ENCODE measurements around the gene TSACC.

The TSACC gene

DNA sequence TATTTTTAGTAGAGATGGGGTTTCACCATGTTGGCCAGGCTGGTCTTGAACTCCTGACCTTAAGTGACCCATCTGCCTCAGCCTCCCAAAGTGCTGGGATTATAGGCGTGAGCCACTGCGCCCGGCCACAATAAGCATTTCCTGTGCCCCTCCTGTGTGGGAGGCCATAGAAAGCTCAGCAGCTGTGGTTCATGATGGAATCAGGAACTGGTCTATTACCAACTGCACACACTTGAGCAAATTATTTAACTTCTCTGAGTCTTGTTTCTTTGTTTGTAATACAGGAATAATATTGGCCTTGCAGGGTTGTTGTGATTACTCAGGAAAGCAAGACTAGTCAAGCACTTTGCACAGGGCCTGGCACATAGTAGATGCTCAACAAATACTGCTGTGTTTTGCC lies 45.7 kb downstream of the TSACC start:
- Histone ChIP-seq H4K91ac (ENCODE audit: low read depth, low read length, poor library complexity) (no peak overlapping the region), H3K9ac (ENCODE audit: low read depth, low read length, poor library complexity) (no peak overlapping the region), H2BK12ac (ENCODE audit: low read length) (no peak overlapping the region), H3K36me3 (replicated peaks in 1 of 2; ENCODE audit: control insufficient read depth in 2 of 2, insufficient read depth in 2 of 2, low read length in 2 of 2) (no peaks in the 10 kb centered on the region), H2BK15ac (ENCODE audit: low read length) (peak overlapping the region; percentile 0), H3K4me2 (ENCODE audit: insufficient read depth, low read length, poor library complexity, severe bottlenecking) (no peak overlapping the region), H2AFZ (ENCODE audit: low read length) (no peak overlapping the region), H3K9me3 (replicated peaks in 1 of 2; ENCODE audit: control insufficient read depth in 2 of 2, insufficient read depth in 1 of 2, low read depth in 1 of 2, low read length in 2 of 2) (no peaks in the 10 kb centered on the region), H3K4me1 (ENCODE audit: control insufficient read depth in 2 of 2, insufficient read depth in 1 of 2, low read depth in 1 of 2, low read length in 2 of 2) (peaks cover 9 to 15% of the 10 kb centered on the region in 2 donors), H3K23ac (ENCODE audit: low read depth, low read length, poor library complexity) (no peak overlapping the region), H3K4me3 (ENCODE audit: low read length in 2 of 2) (no peak overlapping the region), H3K27ac (replicated peaks; ENCODE audit: low read length) (no peak overlapping the region), H3K14ac (ENCODE audit: low read length) (no peak overlapping the region), H2BK5ac (ENCODE audit: low read length) (no peak overlapping the region), H4K8ac (ENCODE audit: low read depth, low read length) (no peak overlapping the region), H2BK120ac (ENCODE audit: low read depth, low read length) (peak overlapping the region; percentile 47), H3K18ac (ENCODE audit: low read length) (no peak overlapping the region), H3K27me3 (ENCODE audit: control insufficient read depth in 3 of 3, insufficient read depth in 3 of 3, low read depth in 1 of 3, low read length in 3 of 3) (peaks cover 8 to 78% (median 51%) of the 10 kb centered on the region in 3 experiments), H3K4ac (ENCODE audit: low read length) (no peak overlapping the region), H3K79me1 (ENCODE audit: low read depth, low read length) (no peaks in the 10 kb centered on the region), H2AK5ac (ENCODE audit: low read depth, low read length) (no peak overlapping the region)
- no peak for DNase-seq (ENCODE audit: low spot score)
- no CpG with 5 or more reads among the region's 3 CpGs for WGBS, 2 donors (ENCODE audit: extremely low coverage in 2 of 2, insufficient read length in 2 of 2, insufficient replicate concordance in 1 of 2)

DNA sequence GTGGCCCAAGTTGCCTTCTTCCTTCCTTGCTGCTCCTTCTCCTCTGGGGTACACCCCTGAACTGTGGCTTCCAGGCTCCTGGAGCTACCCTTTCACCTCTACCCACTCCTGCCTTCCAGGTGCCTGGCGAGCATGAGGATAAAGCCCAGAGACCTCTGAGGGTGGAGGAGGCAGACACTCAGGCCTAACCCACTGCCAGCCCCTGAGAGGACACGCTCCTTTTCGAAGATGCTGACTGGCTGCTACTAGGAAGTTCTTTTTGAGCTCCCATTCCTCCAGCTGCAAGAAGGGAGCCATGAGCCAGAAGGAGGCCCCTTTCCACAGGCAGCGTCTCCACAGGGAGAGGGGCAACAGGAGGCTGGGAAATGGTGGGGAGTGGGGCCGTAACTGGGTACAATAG lies 46.3 kb downstream of the TSACC start:
- H2BK120ac ChIP-seq (ENCODE audit: low read depth, low read length), result peak overlapping the region; percentile 47
- peak overlapping the region; percentile 0 for H2BK15ac ChIP-seq (ENCODE audit: low read length)
- H3K27me3 ChIP-seq (ENCODE audit: control insufficient read depth in 3 of 3, insufficient read depth in 3 of 3, low read depth in 1 of 3, low read length in 3 of 3), result peaks cover 8 to 79% (median 58%) of the 10 kb centered on the region in 3 experiments
- H3K79me1 ChIP-seq (ENCODE audit: low read depth, low read length), result no peaks in the 10 kb centered on the region
- H3K4me3 ChIP-seq (ENCODE audit: low read length in 2 of 2), result no peak overlapping the region
- no peaks in the 10 kb centered on the region for H3K36me3 ChIP-seq (replicated peaks in 1 of 2; ENCODE audit: control insufficient read depth in 2 of 2, insufficient read depth in 2 of 2, low read length in 2 of 2)
- no peak overlapping the region for H3K27ac ChIP-seq (replicated peaks; ENCODE audit: low read length)
- H3K4me2 ChIP-seq (ENCODE audit: insufficient read depth, low read length, poor library complexity, severe bottlenecking), result no peak overlapping the region
- H3K4me1 ChIP-seq (ENCODE audit: control insufficient read depth in 2 of 2, insufficient read depth in 1 of 2, low read depth in 1 of 2, low read length in 2 of 2), result peaks cover 9 to 16% of the 10 kb centered on the region in 2 donors
- no peak overlapping the region for H3K9ac ChIP-seq (ENCODE audit: low read depth, low read length, poor library complexity)
- peak overlapping the region; percentile 21 for H3K23ac ChIP-seq (ENCODE audit: low read depth, low read length, poor library complexity)
- no peak overlapping the region for H2AFZ ChIP-seq (ENCODE audit: low read length)
- H2BK5ac ChIP-seq (ENCODE audit: low read length), result no peak overlapping the region
- no peak overlapping the region for H4K91ac ChIP-seq (ENCODE audit: low read depth, low read length, poor library complexity)
- H2BK12ac ChIP-seq (ENCODE audit: low read length), result no peak overlapping the region
- peak overlapping the region; percentile 62 for H2AK5ac ChIP-seq (ENCODE audit: low read depth, low read length)
- no peaks in the 10 kb centered on the region for H3K9me3 ChIP-seq (replicated peaks in 1 of 2; ENCODE audit: control insufficient read depth in 2 of 2, insufficient read depth in 1 of 2, low read depth in 1 of 2, low read length in 2 of 2)
- no peak overlapping the region for H3K14ac ChIP-seq (ENCODE audit: low read length)
- no peak overlapping the region for H3K4ac ChIP-seq (ENCODE audit: low read length)
- no peak overlapping the region for H3K18ac ChIP-seq (ENCODE audit: low read length)
- no peak overlapping the region for H4K8ac ChIP-seq (ENCODE audit: low read depth, low read length)
- no CpG with 5 or more reads among the region's 5 CpGs for WGBS, 2 donors (ENCODE audit: extremely low coverage in 2 of 2, insufficient read length in 2 of 2, insufficient replicate concordance in 1 of 2)
- DNase-seq (ENCODE audit: low spot score), result no peak

DNA sequence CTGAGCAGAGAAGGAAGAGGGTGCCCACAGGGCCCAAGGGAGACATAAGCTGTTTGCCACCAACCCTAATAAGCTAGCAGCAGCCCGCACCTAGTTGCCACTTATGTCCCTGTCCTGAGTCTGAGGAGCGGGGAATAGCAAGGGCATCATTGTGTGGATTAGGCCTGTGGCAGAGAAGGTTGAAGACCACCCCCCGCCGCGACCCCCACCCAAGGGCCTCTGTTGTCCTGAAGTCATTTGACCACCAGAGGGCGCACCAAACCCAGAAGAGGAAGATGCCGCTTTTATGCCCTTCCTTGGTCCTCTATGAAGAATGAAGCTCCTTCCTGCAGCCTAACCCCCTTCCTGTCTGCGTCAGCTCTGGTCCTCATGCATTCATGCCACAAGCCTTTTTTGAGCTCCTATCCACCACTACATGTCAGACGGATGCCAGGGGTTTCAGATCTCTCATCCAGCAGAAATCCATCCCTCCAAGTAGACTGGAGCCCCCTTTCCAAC lies 47.3 kb downstream of the TSACC start:
- Histone ChIP-seq H3K4me2 (ENCODE audit: insufficient read depth, low read length, poor library complexity, severe bottlenecking) (no peak overlapping the region), H4K91ac (ENCODE audit: low read depth, low read length, poor library complexity) (no peak overlapping the region), H3K18ac (ENCODE audit: low read length) (peak overlapping the region; percentile 79), H2AFZ (ENCODE audit: low read length) (no peak overlapping the region), H3K4me3 (ENCODE audit: low read length in 2 of 2) (no peak overlapping the region), H3K4ac (ENCODE audit: low read length) (no peak overlapping the region), H3K4me1 (ENCODE audit: control insufficient read depth in 2 of 2, insufficient read depth in 1 of 2, low read depth in 1 of 2, low read length in 2 of 2) (peaks cover 9 to 21% of the 10 kb centered on the region in 2 donors), H2BK15ac (ENCODE audit: low read length) (no peak overlapping the region), H3K79me1 (ENCODE audit: low read depth, low read length) (no peaks in the 10 kb centered on the region), H3K9ac (ENCODE audit: low read depth, low read length, poor library complexity) (no peak overlapping the region), H2AK5ac (ENCODE audit: low read depth, low read length) (no peak overlapping the region), H3K27me3 (ENCODE audit: control insufficient read depth in 3 of 3, insufficient read depth in 3 of 3, low read depth in 1 of 3, low read length in 3 of 3) (peaks cover 8 to 84% (median 66%) of the 10 kb centered on the region in 3 experiments), H2BK5ac (ENCODE audit: low read length) (no peak overlapping the region), H3K36me3 (replicated peaks in 1 of 2; ENCODE audit: control insufficient read depth in 2 of 2, insufficient read depth in 2 of 2, low read length in 2 of 2) (no peaks in the 10 kb centered on the region), H3K27ac (replicated peaks; ENCODE audit: low read length) (no peak overlapping the region), H4K8ac (ENCODE audit: low read depth, low read length) (no peak overlapping the region), H2BK120ac (ENCODE audit: low read depth, low read length) (no peak overlapping the region), H3K23ac (ENCODE audit: low read depth, low read length, poor library complexity) (no peak overlapping the region), H3K14ac (ENCODE audit: low read length) (peak overlapping the region; percentile 44), H3K9me3 (replicated peaks in 1 of 2; ENCODE audit: control insufficient read depth in 2 of 2, insufficient read depth in 1 of 2, low read depth in 1 of 2, low read length in 2 of 2) (no peaks in the 10 kb centered on the region), H2BK12ac (ENCODE audit: low read length) (no peak overlapping the region)
- peak; percentile 77 for DNase-seq (ENCODE audit: low spot score)
- WGBS, 2 donors (ENCODE audit: extremely low coverage in 2 of 2, insufficient read length in 2 of 2, insufficient replicate concordance in 1 of 2), result no CpG with 5 or more reads among the region's 9 CpGs

DNA sequence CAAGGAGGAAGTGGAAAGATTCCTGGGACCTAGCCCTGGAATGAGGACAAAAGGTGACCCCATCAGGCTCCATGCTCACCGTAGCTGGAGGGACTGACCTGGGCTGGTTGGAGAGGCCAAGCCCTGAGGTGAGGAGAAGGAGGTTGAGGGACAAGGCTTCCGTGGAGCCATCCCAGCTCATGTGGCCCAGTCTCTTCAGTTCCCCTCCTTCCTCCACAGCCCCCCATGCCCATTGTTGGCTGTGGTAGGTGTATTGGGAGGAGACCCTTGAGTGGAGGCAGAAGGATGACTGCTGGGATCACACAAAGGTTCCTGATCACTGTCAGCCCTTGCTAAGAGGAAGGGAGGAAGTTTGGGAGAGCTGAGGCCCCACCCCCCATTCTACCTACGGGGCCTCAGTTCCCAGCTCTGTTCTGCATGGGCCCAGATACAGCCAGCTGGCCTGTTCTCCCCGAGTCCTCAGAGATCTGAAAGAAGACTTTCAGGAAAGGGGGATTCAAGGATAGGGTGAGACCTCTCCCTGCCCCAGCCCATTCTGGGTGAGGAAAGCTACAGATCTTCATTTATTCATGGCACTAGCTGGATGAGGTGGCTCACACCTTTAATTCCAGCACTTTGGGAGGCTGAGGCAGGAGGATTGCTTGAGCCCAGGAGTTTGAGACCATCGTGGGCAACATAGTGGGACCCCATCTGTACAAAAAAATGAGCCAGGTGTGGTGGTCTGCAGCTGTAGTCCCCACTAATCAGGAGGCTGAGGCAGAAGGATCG lies 48.0 kb downstream of the TSACC start:
- Histone ChIP-seq H3K14ac (ENCODE audit: low read length) (no peak overlapping the region), H3K4me1 (ENCODE audit: control insufficient read depth in 2 of 2, insufficient read depth in 1 of 2, low read depth in 1 of 2, low read length in 2 of 2) (peaks cover 9 to 28% of the 10 kb centered on the region in 2 donors), H3K4me2 (ENCODE audit: insufficient read depth, low read length, poor library complexity, severe bottlenecking) (no peak overlapping the region), H2AFZ (ENCODE audit: low read length) (no peak overlapping the region), H4K91ac (ENCODE audit: low read depth, low read length, poor library complexity) (no peak overlapping the region), H2BK12ac (ENCODE audit: low read length) (no peak overlapping the region), H2AK5ac (ENCODE audit: low read depth, low read length) (no peak overlapping the region), H3K9ac (ENCODE audit: low read depth, low read length, poor library complexity) (no peak overlapping the region), H2BK15ac (ENCODE audit: low read length) (no peak overlapping the region), H2BK5ac (ENCODE audit: low read length) (no peak overlapping the region), H2BK120ac (ENCODE audit: low read depth, low read length) (no peak overlapping the region), H3K27ac (replicated peaks; ENCODE audit: low read length) (no peak overlapping the region), H3K18ac (ENCODE audit: low read length) (peak overlapping the region; percentile 31), H3K36me3 (replicated peaks in 1 of 2; ENCODE audit: control insufficient read depth in 2 of 2, insufficient read depth in 2 of 2, low read length in 2 of 2) (no peaks in the 10 kb centered on the region), H3K4ac (ENCODE audit: low read length) (no peak overlapping the region), H4K8ac (ENCODE audit: low read depth, low read length) (no peak overlapping the region), H3K79me1 (ENCODE audit: low read depth, low read length) (no peaks in the 10 kb centered on the region), H3K23ac (ENCODE audit: low read depth, low read length, poor library complexity) (no peak overlapping the region), H3K9me3 (replicated peaks in 1 of 2; ENCODE audit: control insufficient read depth in 2 of 2, insufficient read depth in 1 of 2, low read depth in 1 of 2, low read length in 2 of 2) (no peaks in the 10 kb centered on the region), H3K4me3 (ENCODE audit: low read length in 2 of 2) (no peak overlapping the region), H3K27me3 (ENCODE audit: control insufficient read depth in 3 of 3, insufficient read depth in 3 of 3, low read depth in 1 of 3, low read length in 3 of 3) (peaks cover 8 to 88% (median 71%) of the 10 kb centered on the region in 3 experiments)
- WGBS, 2 donors (ENCODE audit: extremely low coverage in 2 of 2, insufficient read length in 2 of 2, insufficient replicate concordance in 1 of 2), result no CpG with 5 or more reads among the region's 6 CpGs
- no peak for DNase-seq (ENCODE audit: low spot score)
